ENCODE measurements around the gene DRAXIN. TPM values are rescaled to one million over a fixed set of nuclear protein-coding genes. Genes with fewer than 3 reads are reported as not detected.

DRAXIN gene
- total RNA-seq, 2 experiments from 2014 or later, result 0.15 to 0.19 TPM

GRCh38 chr1:11770011-11770410, 78.5 kb downstream of the DRAXIN start:
- CTCF ChIA-PET (ENCODE audit: unreplicated experiment), result no interaction called here
- BruUV-seq (replicated peaks), result no TSS peak
- peaks cover 33% of the 10 kb centered on the region for H3K4me1 ChIP-seq (ENCODE audit: insufficient read depth, low read length, poor library complexity, severe bottlenecking)
- intact Hi-C loops (cut with micrococcal nuclease; ENCODE audit: unreplicated experiment), result no loop called here
- POLR2A ChIA-PET, result no interaction called here
- H3K79me2 ChIP-seq (ENCODE audit: insufficient read depth, low read depth, low read length), result no peaks in the 10 kb centered on the region
- H3K27ac ChIP-seq (ENCODE audit: low read depth, low read length, poor library complexity, severe bottlenecking), result no peak overlapping the region
- TF ChIP-seq CTCF (conservative IDR thresholded peaks at IDR 0.05; ENCODE audit: low read length) (no peak), EZH2phosphoT487 (IDR thresholded peaks at IDR 0.05; ENCODE audit: borderline replicate concordance, low read depth, low read length) (no peak)
- H3K36me3 ChIP-seq (ENCODE audit: insufficient read depth, low read length), result no peaks in the 10 kb centered on the region
- H3K9me2 ChIP-seq (ENCODE audit: insufficient read depth, low read length), result no peaks in the 10 kb centered on the region
- no peak overlapping the region for H3K4me2 ChIP-seq (ENCODE audit: low read length)
- H3K4me3 ChIP-seq (ENCODE audit: low read depth, low read length, poor library complexity, severe bottlenecking), result no peak overlapping the region
- H3K9me3 ChIP-seq (ENCODE audit: low read length), result no peaks in the 10 kb centered on the region
- H4K20me1 ChIP-seq (ENCODE audit: insufficient read depth, low read length), result no peaks in the 10 kb centered on the region
- H2AFZ ChIP-seq (ENCODE audit: low read length), result no peak overlapping the region
- DNase-seq (ENCODE audit: low spot score), result no peak

- no peaks in the 10 kb centered on the region for H3K36me3 ChIP-seq (ENCODE audit: insufficient read depth, low read length)
- no peaks in the 10 kb centered on the region for H3K79me2 ChIP-seq (ENCODE audit: insufficient read depth, low read depth, low read length)
- H4K20me1 ChIP-seq (ENCODE audit: insufficient read depth, low read length), result no peaks in the 10 kb centered on the region
- H3K4me2 ChIP-seq (ENCODE audit: low read length), result peak overlapping the region; percentile 51
- POLR2A ChIA-PET, result no interaction called here
- BruUV-seq (replicated peaks), result no TSS peak
- peaks cover 33% of the 10 kb centered on the region for H3K4me1 ChIP-seq (ENCODE audit: insufficient read depth, low read length, poor library complexity, severe bottlenecking)
- no peaks in the 10 kb centered on the region for H3K9me3 ChIP-seq (ENCODE audit: low read length)
- H3K9me2 ChIP-seq (ENCODE audit: insufficient read depth, low read length), result no peaks in the 10 kb centered on the region
- CTCF ChIA-PET (ENCODE audit: unreplicated experiment), result no interaction called here
- no peak overlapping the region for H3K4me3 ChIP-seq (ENCODE audit: low read depth, low read length, poor library complexity, severe bottlenecking)
- H2AFZ ChIP-seq (ENCODE audit: low read length), result peak overlapping the region; percentile 70; the same call in 1 of the 2 replicates
- intact Hi-C loops (cut with micrococcal nuclease; ENCODE audit: unreplicated experiment), result no loop called here
- H3K27ac ChIP-seq (ENCODE audit: low read depth, low read length, poor library complexity, severe bottlenecking), result peak overlapping the region; percentile 47
- DNase-seq (ENCODE audit: low spot score), result no peak
- no peak for TF ChIP-seq CTCF (conservative IDR thresholded peaks at IDR 0.05; ENCODE audit: low read length)
- TF ChIP-seq EZH2phosphoT487 (IDR thresholded peaks at IDR 0.05; ENCODE audit: borderline replicate concordance, low read depth, low read length), result no peak
Measured at GRCh38 chr1:11771481-11772043, 80.1 kb downstream of the DRAXIN start.

GRCh38 chr1:11772458-11772857, 80.9 kb downstream of the DRAXIN start:
- DNase-seq (ENCODE audit: low spot score), result peak; percentile 85
- CTCF ChIA-PET (ENCODE audit: unreplicated experiment), result interaction anchor here (0.7 kb wide), 1 partner anchor 53 kb away, joined by 5 read pairs; no protein-coding TSS in a partner anchor
- Histone ChIP-seq H3K4me3 (ENCODE audit: low read depth, low read length, poor library complexity, severe bottlenecking) (peak overlapping the region; percentile 14), H4K20me1 (ENCODE audit: insufficient read depth, low read length) (no peaks in the 10 kb centered on the region), H3K9me2 (ENCODE audit: insufficient read depth, low read length) (no peaks in the 10 kb centered on the region), H3K27ac (ENCODE audit: low read depth, low read length, poor library complexity, severe bottlenecking) (peak overlapping the region; percentile 47), H2AFZ (ENCODE audit: low read length) (peak overlapping the region; percentile 70; the same call in 1 of the 2 replicates), H3K79me2 (ENCODE audit: insufficient read depth, low read depth, low read length) (no peaks in the 10 kb centered on the region), H3K4me1 (ENCODE audit: insufficient read depth, low read length, poor library complexity, severe bottlenecking) (peaks cover 33% of the 10 kb centered on the region), H3K36me3 (ENCODE audit: insufficient read depth, low read length) (no peaks in the 10 kb centered on the region), H3K9me3 (ENCODE audit: low read length) (no peaks in the 10 kb centered on the region), H3K4me2 (ENCODE audit: low read length) (peak overlapping the region; percentile 51)
- intact Hi-C loops (cut with micrococcal nuclease; ENCODE audit: unreplicated experiment), result no loop called here
- POLR2A ChIA-PET, result interaction anchor here (1.0 to 1.1 kb wide), 2 partner anchors 24 to 195 kb away, joined by 3 to 6 read pairs; no protein-coding TSS in a partner anchor
- TF ChIP-seq CTCF (conservative IDR thresholded peaks at IDR 0.05; ENCODE audit: low read length) (no peak), EZH2phosphoT487 (IDR thresholded peaks at IDR 0.05; ENCODE audit: borderline replicate concordance, low read depth, low read length) (no peak)
- no TSS peak for BruUV-seq (replicated peaks)

Measured in OCI-LY7 (cell line).